ENCODE data around the gene SPPL2A.

- TF ChIP-seq, protein P1, sequence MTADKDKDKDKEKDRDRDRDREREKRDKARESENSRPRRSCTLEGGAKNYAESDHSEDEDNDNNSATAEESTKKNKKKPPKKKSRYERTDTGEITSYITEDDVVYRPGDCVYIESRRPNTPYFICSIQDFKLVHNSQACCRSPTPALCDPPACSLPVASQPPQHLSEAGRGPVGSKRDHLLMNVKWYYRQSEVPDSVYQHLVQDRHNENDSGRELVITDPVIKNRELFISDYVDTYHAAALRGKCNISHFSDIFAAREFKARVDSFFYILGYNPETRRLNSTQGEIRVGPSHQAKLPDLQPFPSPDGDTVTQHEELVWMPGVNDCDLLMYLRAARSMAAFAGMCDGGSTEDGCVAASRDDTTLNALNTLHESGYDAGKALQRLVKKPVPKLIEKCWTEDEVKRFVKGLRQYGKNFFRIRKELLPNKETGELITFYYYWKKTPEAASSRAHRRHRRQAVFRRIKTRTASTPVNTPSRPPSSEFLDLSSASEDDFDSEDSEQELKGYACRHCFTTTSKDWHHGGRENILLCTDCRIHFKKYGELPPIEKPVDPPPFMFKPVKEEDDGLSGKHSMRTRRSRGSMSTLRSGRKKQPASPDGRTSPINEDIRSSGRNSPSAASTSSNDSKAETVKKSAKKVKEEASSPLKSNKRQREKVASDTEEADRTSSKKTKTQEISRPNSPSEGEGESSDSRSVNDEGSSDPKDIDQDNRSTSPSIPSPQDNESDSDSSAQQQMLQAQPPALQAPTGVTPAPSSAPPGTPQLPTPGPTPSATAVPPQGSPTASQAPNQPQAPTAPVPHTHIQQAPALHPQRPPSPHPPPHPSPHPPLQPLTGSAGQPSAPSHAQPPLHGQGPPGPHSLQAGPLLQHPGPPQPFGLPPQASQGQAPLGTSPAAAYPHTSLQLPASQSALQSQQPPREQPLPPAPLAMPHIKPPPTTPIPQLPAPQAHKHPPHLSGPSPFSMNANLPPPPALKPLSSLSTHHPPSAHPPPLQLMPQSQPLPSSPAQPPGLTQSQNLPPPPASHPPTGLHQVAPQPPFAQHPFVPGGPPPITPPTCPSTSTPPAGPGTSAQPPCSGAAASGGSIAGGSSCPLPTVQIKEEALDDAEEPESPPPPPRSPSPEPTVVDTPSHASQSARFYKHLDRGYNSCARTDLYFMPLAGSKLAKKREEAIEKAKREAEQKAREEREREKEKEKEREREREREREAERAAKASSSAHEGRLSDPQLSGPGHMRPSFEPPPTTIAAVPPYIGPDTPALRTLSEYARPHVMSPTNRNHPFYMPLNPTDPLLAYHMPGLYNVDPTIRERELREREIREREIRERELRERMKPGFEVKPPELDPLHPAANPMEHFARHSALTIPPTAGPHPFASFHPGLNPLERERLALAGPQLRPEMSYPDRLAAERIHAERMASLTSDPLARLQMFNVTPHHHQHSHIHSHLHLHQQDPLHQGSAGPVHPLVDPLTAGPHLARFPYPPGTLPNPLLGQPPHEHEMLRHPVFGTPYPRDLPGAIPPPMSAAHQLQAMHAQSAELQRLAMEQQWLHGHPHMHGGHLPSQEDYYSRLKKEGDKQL (CRISPR knock-in tag; IDR thresholded peaks at IDR 0.05; ENCODE audit: borderline replicate concordance): no peak
- TF ChIP-seq, protein P2, sequence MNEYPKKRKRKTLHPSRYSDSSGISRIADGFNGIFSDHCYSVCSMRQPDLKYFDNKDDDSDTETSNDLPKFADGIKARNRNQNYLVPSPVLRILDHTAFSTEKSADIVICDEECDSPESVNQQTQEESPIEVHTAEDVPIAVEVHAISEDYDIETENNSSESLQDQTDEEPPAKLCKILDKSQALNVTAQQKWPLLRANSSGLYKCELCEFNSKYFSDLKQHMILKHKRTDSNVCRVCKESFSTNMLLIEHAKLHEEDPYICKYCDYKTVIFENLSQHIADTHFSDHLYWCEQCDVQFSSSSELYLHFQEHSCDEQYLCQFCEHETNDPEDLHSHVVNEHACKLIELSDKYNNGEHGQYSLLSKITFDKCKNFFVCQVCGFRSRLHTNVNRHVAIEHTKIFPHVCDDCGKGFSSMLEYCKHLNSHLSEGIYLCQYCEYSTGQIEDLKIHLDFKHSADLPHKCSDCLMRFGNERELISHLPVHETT (CRISPR knock-in tag; conservative IDR thresholded peaks at IDR 0.05 in 1 of 2, IDR thresholded peaks at IDR 0.05 in 1 of 2): no peak
- TF ChIP-seq POLR2A (conservative IDR thresholded peaks at IDR 0.05) (no peak), XRCC3 (IDR thresholded peaks at IDR 0.05) (no peak), CTBP1 (IDR thresholded peaks at IDR 0.05; ENCODE audit: borderline replicate concordance) (no peak), ZNF76 (CRISPR knock-in tag; IDR thresholded peaks at IDR 0.05; ENCODE audit: borderline replicate concordance) (no peak), USF2 (CRISPR knock-in tag; IDR thresholded peaks at IDR 0.05) (no peak), POLR2G (IDR thresholded peaks at IDR 0.05; ENCODE audit: low read depth, low read length) (no peak), ESRRA (IDR thresholded peaks at IDR 0.05; ENCODE audit: borderline replicate concordance, low read depth) (no peak), HDAC2 (IDR thresholded peaks at IDR 0.05) (no peak), EP300 (IDR thresholded peaks at IDR 0.05; ENCODE audit: low read length) (no peak), HMG20B (CRISPR knock-in tag; IDR thresholded peaks at IDR 0.05) (no peak)
Observed at GRCh38 chr15:50751394-50751793, 14.1 kb downstream of the SPPL2A start.
